Astrocyte (in vitro differentiated cells and primary cell): ENCODE data around the gene CYLC2. TPM values are rescaled to one million over a fixed set of nuclear protein-coding genes. Genes with fewer than 3 reads are reported as not detected.

Experiments used
- DNase-seq: peaks from one replicate; pipeline ENCODE4 v3.0.0-alpha.2; 2010; ENCODE audit warnings: low read depth
- FAIRE-seq: peaks from 2 replicates; lab custom pipeline; 2011; peaks lifted over from hg19 to GRCh38; lab: Jason Lieb, UNC
- H2AFZ ChIP-seq: 2 replicates; pipeline ENCODE4 v1.6.0; 2012; ENCODE audit warnings: low read depth, low read length, inconsistent platforms
- H3K27ac ChIP-seq: 2 replicates; pipeline ENCODE4 v1.5.1; 2011; ENCODE audit warnings: low read depth, low read length, inconsistent platforms
- H3K27me3 ChIP-seq: 2 replicates; pipeline ENCODE4 v1.6.0; 2011; ENCODE audit warnings: low read length, inconsistent platforms; ENCODE audit not compliant: insufficient read depth
- H3K36me3 ChIP-seq: 2 replicates; pipeline ENCODE4 v1.5.1; 2011; ENCODE audit warnings: low read length, inconsistent platforms; ENCODE audit not compliant: insufficient read depth
- H3K4me1 ChIP-seq: 2 replicates; pipeline ENCODE4 v1.5.1; 2011; ENCODE audit warnings: low read length, inconsistent platforms; ENCODE audit not compliant: insufficient read depth
- H3K4me2 ChIP-seq: 2 replicates; pipeline ENCODE4 v1.6.0; 2012; ENCODE audit warnings: low read length, inconsistent platforms
- H3K4me3 ChIP-seq: 2 replicates; pipeline ENCODE4 v1.5.1; 2011; ENCODE audit warnings: low read depth, mild to moderate bottlenecking, low read length, inconsistent platforms; ENCODE audit not compliant: insufficient read depth
- H3K79me2 ChIP-seq: 2 replicates; pipeline ENCODE4 v1.6.0; 2012; ENCODE audit warnings: mild to moderate bottlenecking, low read length, inconsistent platforms; ENCODE audit not compliant: insufficient read depth
- H3K9ac ChIP-seq: 2 replicates; pipeline ENCODE4 v1.6.0; 2012; ENCODE audit warnings: mild to moderate bottlenecking, low read length, inconsistent platforms
- H3K9me3 ChIP-seq: 2 replicates; pipeline ENCODE4 v1.5.1; 2012; ENCODE audit warnings: low read depth, mild to moderate bottlenecking, low read length, inconsistent platforms; ENCODE audit not compliant: insufficient read depth
- H4K20me1 ChIP-seq: 2 replicates; pipeline ENCODE4 v1.6.0; 2012; ENCODE audit warnings: low read length, inconsistent platforms; ENCODE audit not compliant: insufficient read depth
- H3K27ac Mint-ChIP-seq: one replicate; pipeline ENCODE4 v1.8.0; 2021; ENCODE audit warnings: mild to moderate bottlenecking, mixed read lengths; ENCODE audit not compliant: unreplicated experiment
- H3K27me3 Mint-ChIP-seq: one replicate; pipeline ENCODE4 v1.8.0; 2021; ENCODE audit warnings: low read depth, mixed read lengths; ENCODE audit not compliant: unreplicated experiment
- H3K36me3 Mint-ChIP-seq: one replicate; pipeline ENCODE4 v1.8.0; 2021; ENCODE audit warnings: low read depth, mixed read lengths; ENCODE audit not compliant: unreplicated experiment
- H3K4me1 Mint-ChIP-seq: one replicate; pipeline ENCODE4 v1.8.0; 2021; ENCODE audit warnings: low read depth, mixed read lengths; ENCODE audit not compliant: unreplicated experiment
- H3K4me3 Mint-ChIP-seq: one replicate; pipeline ENCODE4 v1.8.0; 2021; ENCODE audit warnings: mild to moderate bottlenecking, moderate library complexity, mixed read lengths; ENCODE audit not compliant: unreplicated experiment
- H3K9me3 Mint-ChIP-seq: one replicate; pipeline ENCODE4 v1.8.0; 2021; ENCODE audit warnings: mild to moderate bottlenecking, mixed read lengths; ENCODE audit not compliant: unreplicated experiment
- EZH2 ChIP-seq: IDR thresholded peaks from 2 replicates; pipeline ENCODE4 v1.6.1; 2012; ENCODE audit warnings: mild to moderate bottlenecking, low read length, inconsistent platforms; ENCODE audit not compliant: insufficient read depth
- total RNA-seq: library from RNA; stranded (reverse); gene quantifications from 2 replicates; pipeline ENCODE4 v1.2.1, GENCODE V29; 2021
- TF ChIP-seq, protein P1 (sequence below): IDR thresholded peaks from 2 replicates; pipeline ENCODE4 v1.5.1; 2011; ENCODE audit warnings: low read depth, mild to moderate bottlenecking, inconsistent platforms, low read length, moderate library complexity; ENCODE audit not compliant: insufficient read depth

Gene CYLC2
- total RNA-seq, 1 donor from 2014 or later, result not detected

DNA sequence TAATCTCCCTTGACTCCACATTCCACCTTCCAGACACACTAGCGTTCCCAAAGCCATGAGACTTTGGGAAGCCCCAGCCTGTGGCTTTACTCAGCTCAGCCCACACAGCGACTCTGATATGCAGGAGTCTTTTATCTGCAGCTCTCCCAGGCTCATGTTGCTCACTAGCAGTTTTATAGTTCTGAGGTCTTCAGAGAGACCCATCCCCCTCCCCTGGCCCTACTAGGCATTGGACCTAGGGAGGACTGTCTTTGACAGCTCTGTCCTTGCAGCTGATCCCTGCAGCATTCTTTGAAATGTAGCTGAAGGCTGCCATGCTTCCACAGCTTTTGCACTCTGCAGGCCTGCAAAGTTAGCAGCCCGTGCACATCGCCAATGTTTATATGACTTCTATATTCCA, 19.9 kb upstream of the CYLC2 start:
- Histone ChIP-seq H3K4me1 (no peaks in the 10 kb centered on the region), H3K9me3 (peaks cover 6% of the 10 kb centered on the region), H3K36me3 (no peaks in the 10 kb centered on the region), H4K20me1 (no peaks in the 10 kb centered on the region), H3K4me3 (no peak overlapping the region), H3K4me2 (no peak overlapping the region), H2AFZ (no peak overlapping the region), H3K27me3 (no peaks in the 10 kb centered on the region), H3K9ac (no peak overlapping the region), H3K79me2 (no peaks in the 10 kb centered on the region), H3K27ac (no peak overlapping the region)
- TF ChIP-seq, protein P1, sequence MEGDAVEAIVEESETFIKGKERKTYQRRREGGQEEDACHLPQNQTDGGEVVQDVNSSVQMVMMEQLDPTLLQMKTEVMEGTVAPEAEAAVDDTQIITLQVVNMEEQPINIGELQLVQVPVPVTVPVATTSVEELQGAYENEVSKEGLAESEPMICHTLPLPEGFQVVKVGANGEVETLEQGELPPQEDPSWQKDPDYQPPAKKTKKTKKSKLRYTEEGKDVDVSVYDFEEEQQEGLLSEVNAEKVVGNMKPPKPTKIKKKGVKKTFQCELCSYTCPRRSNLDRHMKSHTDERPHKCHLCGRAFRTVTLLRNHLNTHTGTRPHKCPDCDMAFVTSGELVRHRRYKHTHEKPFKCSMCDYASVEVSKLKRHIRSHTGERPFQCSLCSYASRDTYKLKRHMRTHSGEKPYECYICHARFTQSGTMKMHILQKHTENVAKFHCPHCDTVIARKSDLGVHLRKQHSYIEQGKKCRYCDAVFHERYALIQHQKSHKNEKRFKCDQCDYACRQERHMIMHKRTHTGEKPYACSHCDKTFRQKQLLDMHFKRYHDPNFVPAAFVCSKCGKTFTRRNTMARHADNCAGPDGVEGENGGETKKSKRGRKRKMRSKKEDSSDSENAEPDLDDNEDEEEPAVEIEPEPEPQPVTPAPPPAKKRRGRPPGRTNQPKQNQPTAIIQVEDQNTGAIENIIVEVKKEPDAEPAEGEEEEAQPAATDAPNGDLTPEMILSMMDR, result no peak
- no peak for TF ChIP-seq EZH2
- FAIRE-seq (no peak), DNase-seq (no peak)
- Mint-ChIP-seq H3K27ac (no peak overlapping the region), H3K4me1 (no peaks in the 10 kb centered on the region), H3K27me3 (no peaks in the 10 kb centered on the region), H3K9me3 (peaks cover 3% of the 10 kb centered on the region), H3K36me3 (no peaks in the 10 kb centered on the region), H3K4me3 (no peak overlapping the region)

DNA sequence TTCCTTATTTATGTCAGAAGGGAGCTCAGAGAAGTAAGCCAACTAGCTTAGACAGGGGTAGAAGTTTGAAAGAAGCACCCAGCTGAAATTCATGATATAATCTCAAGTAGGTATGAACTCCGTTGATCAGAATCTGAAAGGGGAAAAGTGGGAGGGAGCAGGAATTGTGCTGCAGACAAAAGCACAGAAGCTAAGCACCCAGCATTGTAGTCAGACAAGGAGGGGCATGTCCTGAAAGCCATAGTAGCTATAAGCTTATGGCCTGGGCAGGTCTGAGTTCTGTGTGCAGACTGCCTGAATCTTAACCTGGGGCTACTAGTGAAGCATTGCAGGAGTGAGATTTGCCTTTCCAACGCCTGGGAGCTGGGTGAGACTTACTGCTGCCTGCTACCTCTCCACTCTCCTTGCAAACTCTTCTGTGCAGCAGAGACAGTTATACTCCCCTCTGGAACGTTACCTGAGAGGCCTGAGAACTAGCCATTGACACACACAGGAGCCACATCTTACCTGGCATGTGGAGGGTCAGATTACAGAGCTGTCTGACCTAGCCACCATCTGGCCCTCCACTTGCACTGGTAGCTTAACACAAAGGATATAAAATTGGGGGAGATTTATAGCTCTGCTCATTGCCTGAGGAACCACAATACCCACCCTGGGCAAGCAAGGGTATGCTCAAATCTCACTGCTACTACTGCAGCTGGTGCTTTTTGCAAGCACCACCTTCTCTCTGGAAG, 9.8 kb upstream of the CYLC2 start:
- H3K4me1 ChIP-seq, result no peaks in the 10 kb centered on the region
- no peak overlapping the region for H3K9ac ChIP-seq
- H3K9me3 Mint-ChIP-seq, result peaks cover 6% of the 10 kb centered on the region
- no peak overlapping the region for H3K27ac Mint-ChIP-seq
- H3K4me3 ChIP-seq, result no peak overlapping the region
- H3K4me3 Mint-ChIP-seq, result no peak overlapping the region
- H3K9me3 ChIP-seq, result no peaks in the 10 kb centered on the region
- no peak for FAIRE-seq
- H4K20me1 ChIP-seq, result no peaks in the 10 kb centered on the region
- H3K36me3 Mint-ChIP-seq, result no peaks in the 10 kb centered on the region
- no peaks in the 10 kb centered on the region for H3K79me2 ChIP-seq
- H3K4me1 Mint-ChIP-seq, result no peaks in the 10 kb centered on the region
- H3K4me2 ChIP-seq, result no peak overlapping the region
- TF ChIP-seq, protein P1, result no peak
- no peak for TF ChIP-seq EZH2
- H3K27me3 ChIP-seq, result no peaks in the 10 kb centered on the region
- H2AFZ ChIP-seq, result no peak overlapping the region
- H3K36me3 ChIP-seq, result no peaks in the 10 kb centered on the region
- H3K27me3 Mint-ChIP-seq, result no peaks in the 10 kb centered on the region
- DNase-seq, result no peak
- H3K27ac ChIP-seq, result no peak overlapping the region

DNA sequence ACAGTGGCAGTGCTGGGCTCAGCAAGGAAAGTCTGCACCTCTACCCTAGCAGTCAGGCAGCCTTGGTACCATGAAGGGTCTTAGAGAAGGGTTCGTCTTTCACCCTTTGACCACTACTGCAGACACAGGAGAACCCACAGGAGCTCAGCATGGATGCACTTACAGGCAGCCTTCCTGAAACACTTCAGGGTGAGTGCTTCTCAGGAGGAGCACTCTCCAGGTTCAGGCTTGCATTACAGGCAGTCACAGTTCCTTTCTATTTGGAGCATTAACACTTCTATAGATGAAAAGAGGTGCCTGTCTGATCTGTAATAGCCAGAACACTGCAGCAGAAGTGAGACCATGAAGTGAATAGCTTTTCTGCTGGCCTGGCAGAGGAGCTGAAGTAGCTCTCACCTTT, 8.7 kb upstream of the CYLC2 start:
- no peak overlapping the region for H3K4me3 ChIP-seq
- no peak overlapping the region for H3K4me2 ChIP-seq
- no peaks in the 10 kb centered on the region for H3K36me3 Mint-ChIP-seq
- H3K27me3 Mint-ChIP-seq, result no peaks in the 10 kb centered on the region
- no peaks in the 10 kb centered on the region for H3K4me1 ChIP-seq
- H4K20me1 ChIP-seq, result no peaks in the 10 kb centered on the region
- no peaks in the 10 kb centered on the region for H3K27me3 ChIP-seq
- no peaks in the 10 kb centered on the region for H3K79me2 ChIP-seq
- no peak overlapping the region for H3K27ac ChIP-seq
- FAIRE-seq (no peak), DNase-seq (no peak)
- no peaks in the 10 kb centered on the region for H3K4me1 Mint-ChIP-seq
- H3K9me3 Mint-ChIP-seq, result peaks cover 6% of the 10 kb centered on the region
- H3K36me3 ChIP-seq, result no peaks in the 10 kb centered on the region
- no peak overlapping the region for H3K4me3 Mint-ChIP-seq
- H2AFZ ChIP-seq, result no peak overlapping the region
- no peak overlapping the region for H3K9ac ChIP-seq
- TF ChIP-seq, protein P1, result no peak
- TF ChIP-seq EZH2, result no peak
- no peaks in the 10 kb centered on the region for H3K9me3 ChIP-seq
- H3K27ac Mint-ChIP-seq, result no peak overlapping the region
